IMR-90 (cell line): Measurements from ENCODE around the gene BTC. TPM values are rescaled to one million over a fixed set of nuclear protein-coding genes. Genes with fewer than 3 reads are reported as not detected.

Experiments used
- ATAC-seq: fragments of 200-7000 bp; cut with Tn5 transposase; 2 replicates; pipeline ENCODE4 v1.9.1; 2020; ENCODE audit warnings: low read depth, mild to moderate bottlenecking, moderate library complexity
- BruUV-seq: library from RNA; stranded (reverse); fragments of 400-500 nt; replicated peaks from 2 replicates; lab custom pipeline; 2021; lab: Mats Ljungman, UMichigan
- CTCF ChIA-PET: fragments of 300-600 bp; formaldehyde crosslinking; extraction: SDS; loops from one replicate; lab custom pipeline; 2021; ENCODE audit warnings: antibody characterized with exemption; lab: Yijun Ruan, JAX
- POLR2A ChIA-PET: fragments of 300-600 bp; sonication (Branson Sonifier 250); formaldehyde crosslinking; loops from one replicate; lab custom pipeline; 2022; ENCODE audit warnings: antibody characterized with exemption; ENCODE audit not compliant: unreplicated experiment; lab: Charles Lee
- DNase-seq: peaks from one replicate; pipeline ENCODE4 v3.0.0; 2013
- H2AFZ ChIP-seq: replicated peaks from 2 replicates; pipeline ENCODE3; 2013; ENCODE audit warnings: low read length, mild to moderate bottlenecking; ENCODE audit not compliant: poor library complexity
- H2AK5ac ChIP-seq: 2 replicates; pipeline ENCODE4 v1.6.1; 2013; ENCODE audit warnings: low read depth, low read length, inconsistent platforms
- H2AK9ac ChIP-seq: replicated peaks from 2 replicates; pipeline ENCODE3; 2013; ENCODE audit warnings: mild to moderate bottlenecking, low read depth, low read length, moderate library complexity; ENCODE audit not compliant: poor library complexity
- H2BK120ac ChIP-seq: 2 replicates; pipeline ENCODE4 v1.6.1; 2013; ENCODE audit warnings: low read depth, low read length, inconsistent platforms
- H2BK15ac ChIP-seq: 3 replicates; pipeline ENCODE4 v1.6.1; 2013; ENCODE audit warnings: low read depth, low read length, inconsistent platforms
- H2BK20ac ChIP-seq: 2 replicates; pipeline ENCODE4 v1.6.1; 2013; ENCODE audit warnings: low read depth, mild to moderate bottlenecking, inconsistent platforms, low read length, moderate library complexity
- H2BK5ac ChIP-seq: 2 replicates; pipeline ENCODE4 v1.6.1; 2013; ENCODE audit warnings: mild to moderate bottlenecking, low read depth, low read length, inconsistent platforms; ENCODE audit not compliant: poor library complexity, severe bottlenecking
- H3K14ac ChIP-seq: replicated peaks from 2 replicates; pipeline ENCODE4 v1.6.1; 2013; ENCODE audit warnings: low read depth, low read length, inconsistent platforms
- H3K18ac ChIP-seq: 2 replicates; pipeline ENCODE4 v1.6.1; 2013; ENCODE audit warnings: low read depth, low read length, control low read depth
- H3K23ac ChIP-seq: 2 replicates; pipeline ENCODE4 v1.6.1; 2013; ENCODE audit warnings: low read depth, low read length, inconsistent platforms
- H3K27ac ChIP-seq: 2 replicates; pipeline ENCODE4 v1.5.1; 2013; ENCODE audit warnings: mild to moderate bottlenecking, control low read depth, low read length; ENCODE audit not compliant: insufficient read depth
- H3K27me3 ChIP-seq: 2 replicates; pipeline ENCODE4 v1.6.1; 2013; ENCODE audit warnings: low read length; ENCODE audit not compliant: control insufficient read depth, insufficient read depth
- H3K36me3 ChIP-seq: 2 replicates; pipeline ENCODE4 v1.6.1; 2013; ENCODE audit warnings: low read length, mixed read lengths; ENCODE audit not compliant: control insufficient read depth, insufficient read depth
- H3K4ac ChIP-seq: 2 replicates; pipeline ENCODE4 v1.6.1; 2013; ENCODE audit warnings: low read depth, low read length, inconsistent platforms
- H3K4me1 ChIP-seq: 2 replicates; pipeline ENCODE4 v1.6.1; 2013; ENCODE audit warnings: low read length, mixed read lengths; ENCODE audit not compliant: control insufficient read depth, insufficient read depth
- H3K4me2 ChIP-seq: 2 replicates; pipeline ENCODE4 v1.6.1; 2013; ENCODE audit warnings: low read depth, mild to moderate bottlenecking, control low read depth, low read length, moderate library complexity
- H3K4me3 ChIP-seq: 2 replicates; pipeline ENCODE4 v1.5.1; 2013; ENCODE audit warnings: low read depth, mild to moderate bottlenecking, control low read depth, low read length, moderate library complexity; ENCODE audit not compliant: insufficient read depth
- H3K56ac ChIP-seq: 2 replicates; pipeline ENCODE4 v1.6.1; 2013; ENCODE audit warnings: low read length, inconsistent platforms; ENCODE audit not compliant: insufficient read depth; ENCODE audit errors: extremely low read depth
- H3K79me1 ChIP-seq, 2 experiments: 2 replicates each; pipeline ENCODE4 v1.6.1; 2013; ENCODE audit warnings: low read length in 2 of 2, inconsistent platforms in 1 of 2, low read depth in 1 of 2
- H3K9ac ChIP-seq: 2 replicates; pipeline ENCODE4 v1.6.1; 2013; ENCODE audit warnings: low read depth, low read length, control low read depth
- H3K9me1 ChIP-seq: 2 replicates; pipeline ENCODE4 v1.6.1; 2013; ENCODE audit warnings: low read length, inconsistent platforms; ENCODE audit not compliant: insufficient read depth
- H3K9me3 ChIP-seq: 2 replicates; pipeline ENCODE4 v1.6.1; 2013; ENCODE audit warnings: low read length; ENCODE audit not compliant: control insufficient read depth, insufficient read depth
- H4K20me1 ChIP-seq: 2 replicates; pipeline ENCODE4 v1.6.1; 2013; ENCODE audit warnings: low read length, inconsistent platforms; ENCODE audit not compliant: insufficient read depth
- H4K5ac ChIP-seq: 2 replicates; pipeline ENCODE4 v1.6.1; 2013; ENCODE audit warnings: mild to moderate bottlenecking, low read depth, low read length, control low read depth
- H4K8ac ChIP-seq, 2 experiments: 2 replicates each; pipeline ENCODE4 v1.6.1; 2013; ENCODE audit warnings: low read depth in 2 of 2, low read length in 2 of 2, control low read depth in 1 of 2, inconsistent platforms in 1 of 2
- H4K91ac ChIP-seq: 2 replicates; pipeline ENCODE4 v1.6.1; 2013; ENCODE audit warnings: low read depth, low read length, inconsistent platforms; ENCODE audit not compliant: insufficient read depth
- BHLHE40 ChIP-seq: fragments of 150-350 bp; IDR thresholded peaks from 2 replicates; pipeline ENCODE4 v1.6.1; 2016; ENCODE audit warnings: mild to moderate bottlenecking, low read depth, low read length
- CEBPB ChIP-seq: IDR thresholded peaks from 2 replicates; pipeline ENCODE4 v1.6.1; 2012; ENCODE audit warnings: low read depth, low read length, improper control_type of control experiment
- CHD1 ChIP-seq: IDR thresholded peaks from 2 replicates; pipeline ENCODE4 v1.6.1; 2012; ENCODE audit warnings: low read depth, low read length, improper control_type of control experiment
- ELK1 ChIP-seq: fragments of 150-350 bp; IDR thresholded peaks from 2 replicates; pipeline ENCODE4 v1.6.1; 2016; ENCODE audit warnings: low read depth, mild to moderate bottlenecking, low read length, moderate library complexity, borderline replicate concordance
- FOS ChIP-seq: fragments of 150-350 bp; IDR thresholded peaks from 2 replicates; pipeline ENCODE4 v1.6.1; 2016; ENCODE audit warnings: low read depth, low read length
- MAFK ChIP-seq: IDR thresholded peaks from 2 replicates; pipeline ENCODE4 v1.6.1; 2012; ENCODE audit warnings: low read depth, low read length, improper control_type of control experiment
- MAZ ChIP-seq: IDR thresholded peaks from 2 replicates; pipeline ENCODE4 v1.6.1; 2012; ENCODE audit warnings: low read depth, mild to moderate bottlenecking, low read length, improper control_type of control experiment, moderate library complexity, borderline replicate concordance
- MXI1 ChIP-seq: IDR thresholded peaks from 2 replicates; pipeline ENCODE4 v1.6.1; 2012; ENCODE audit warnings: low read depth, mild to moderate bottlenecking, low read length, moderate library complexity, borderline replicate concordance
- NFE2L2 ChIP-seq: fragments of 150-350 bp; IDR thresholded peaks from 2 replicates; pipeline ENCODE4 v1.6.1; 2016; ENCODE audit warnings: low read depth, mild to moderate bottlenecking, low read length
- POLR2A ChIP-seq: IDR thresholded peaks from 2 replicates; pipeline ENCODE4 v1.6.1; 2012; ENCODE audit warnings: mild to moderate bottlenecking, low read depth, low read length
- RCOR1 ChIP-seq: IDR thresholded peaks from 2 replicates; pipeline ENCODE4 v1.6.1; 2012; ENCODE audit warnings: mild to moderate bottlenecking, low read length, improper control_type of control experiment; ENCODE audit not compliant: insufficient replicate concordance
- RFX5 ChIP-seq: IDR thresholded peaks from 2 replicates; pipeline ENCODE4 v1.8.0; 2012; ENCODE audit warnings: low read depth, mild to moderate bottlenecking, low read length, moderate library complexity
- SMC3 ChIP-seq: fragments of 150-350 bp; IDR thresholded peaks from 2 replicates; pipeline ENCODE4 v1.6.1; 2016; ENCODE audit warnings: low read depth, mild to moderate bottlenecking, antibody characterized with exemption, low read length, moderate library complexity
- WGBS, 2 experiments: methylation state at CpG; one replicate each; pipeline versions ENCODE4 v1.1.5 to v1.1.7; 2013; ENCODE audit warnings: missing lambda C conversion rate in 2 of 2; ENCODE audit not compliant: insufficient read length in 1 of 2; ENCODE audit errors: extremely low coverage in 2 of 2; 5-methylcytosine and 5-hydroxymethylcytosine counted together
- dilution Hi-C: fragments of 300-500 bp; cut with HindIII; formaldehyde crosslinking; loops from one replicate; pipeline ENCODE4 v1.14.3; 2018; ENCODE audit warnings: low sequenced_read_pairs; ENCODE audit not compliant: unreplicated experiment
- in situ Hi-C: fragments of 300-500 bp; cut with MboI; formaldehyde crosslinking; loops from 3 replicates; pipeline ENCODE4 v1.14.3; 2019; ENCODE audit warnings: low sequenced_read_pairs, inconsistent platforms, mixed read lengths
- intact Hi-C: fragments of 100-400 bp; cut with micrococcal nuclease; formaldehyde crosslinking; loops from 2 replicates; pipeline ENCODE4 v1.10.0; 2022
- polyA plus RNA-seq, 3 experiments: library from polyadenylated mRNA; depleted of rRNA; stranded (reverse); fragments of >200 nt; gene quantifications; 2 replicates each; pipeline ENCODE4 v1.2.3, GENCODE V29; 2012; ENCODE audit warnings: low replicate concordance in 1 of 3
- total RNA-seq: library from RNA; depleted of rRNA; stranded (reverse); fragments of >200 nt; gene quantifications from 2 replicates; pipeline ENCODE4 v1.2.3, GENCODE V29; 2012
- TF ChIP-seq, protein P1 (sequence below): fragments of 150-350 bp; IDR thresholded peaks from 2 replicates; pipeline ENCODE4 v1.6.1; 2017; ENCODE audit warnings: mild to moderate bottlenecking, antibody characterized with exemption, low read length, low read depth
- TF ChIP-seq, protein P2 (sequence below): conservative IDR thresholded peaks from 2 replicates; pipeline ENCODE4 v1.5.1; 2012; ENCODE audit warnings: mild to moderate bottlenecking, low read depth, low read length, improper control_type of control experiment

BTC gene
- total and polyA plus RNA-seq, 2 of the 4 experiments (the other 2 are of a cell fraction): not detected

GRCh38 chr4:74840936-74841509, 46.7 kb upstream of the BTC start:
- no peak overlapping the region for H3K56ac ChIP-seq
- no peak overlapping the region for H3K14ac ChIP-seq
- no peak for DNase-seq
- no peak overlapping the region for H2BK20ac ChIP-seq
- H3K18ac ChIP-seq: no peak overlapping the region
- no peak for TF ChIP-seq RCOR1
- TF ChIP-seq RFX5: no peak
- no peak for TF ChIP-seq FOS
- no peak for TF ChIP-seq BHLHE40
- TF ChIP-seq MAZ: no peak
- no peak for TF ChIP-seq MAFK
- TF ChIP-seq SMC3: no peak
- no peak for TF ChIP-seq MXI1
- no peak for TF ChIP-seq ELK1
- TF ChIP-seq, protein P1, sequence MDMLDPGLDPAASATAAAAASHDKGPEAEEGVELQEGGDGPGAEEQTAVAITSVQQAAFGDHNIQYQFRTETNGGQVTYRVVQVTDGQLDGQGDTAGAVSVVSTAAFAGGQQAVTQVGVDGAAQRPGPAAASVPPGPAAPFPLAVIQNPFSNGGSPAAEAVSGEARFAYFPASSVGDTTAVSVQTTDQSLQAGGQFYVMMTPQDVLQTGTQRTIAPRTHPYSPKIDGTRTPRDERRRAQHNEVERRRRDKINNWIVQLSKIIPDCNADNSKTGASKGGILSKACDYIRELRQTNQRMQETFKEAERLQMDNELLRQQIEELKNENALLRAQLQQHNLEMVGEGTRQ: no peak
- TF ChIP-seq POLR2A: no peak
- TF ChIP-seq NFE2L2: no peak
- TF ChIP-seq CHD1: no peak
- TF ChIP-seq CEBPB: no peak
- TF ChIP-seq, protein P2, sequence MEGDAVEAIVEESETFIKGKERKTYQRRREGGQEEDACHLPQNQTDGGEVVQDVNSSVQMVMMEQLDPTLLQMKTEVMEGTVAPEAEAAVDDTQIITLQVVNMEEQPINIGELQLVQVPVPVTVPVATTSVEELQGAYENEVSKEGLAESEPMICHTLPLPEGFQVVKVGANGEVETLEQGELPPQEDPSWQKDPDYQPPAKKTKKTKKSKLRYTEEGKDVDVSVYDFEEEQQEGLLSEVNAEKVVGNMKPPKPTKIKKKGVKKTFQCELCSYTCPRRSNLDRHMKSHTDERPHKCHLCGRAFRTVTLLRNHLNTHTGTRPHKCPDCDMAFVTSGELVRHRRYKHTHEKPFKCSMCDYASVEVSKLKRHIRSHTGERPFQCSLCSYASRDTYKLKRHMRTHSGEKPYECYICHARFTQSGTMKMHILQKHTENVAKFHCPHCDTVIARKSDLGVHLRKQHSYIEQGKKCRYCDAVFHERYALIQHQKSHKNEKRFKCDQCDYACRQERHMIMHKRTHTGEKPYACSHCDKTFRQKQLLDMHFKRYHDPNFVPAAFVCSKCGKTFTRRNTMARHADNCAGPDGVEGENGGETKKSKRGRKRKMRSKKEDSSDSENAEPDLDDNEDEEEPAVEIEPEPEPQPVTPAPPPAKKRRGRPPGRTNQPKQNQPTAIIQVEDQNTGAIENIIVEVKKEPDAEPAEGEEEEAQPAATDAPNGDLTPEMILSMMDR: no peak
- no peak overlapping the region for H4K91ac ChIP-seq
- H2AK9ac ChIP-seq: no peak overlapping the region
- H3K9ac ChIP-seq: no peak overlapping the region
- H2AK5ac ChIP-seq: no peak overlapping the region
- no peak overlapping the region for H4K8ac ChIP-seq
- H3K4ac ChIP-seq: no peak overlapping the region
- CTCF ChIA-PET: no interaction called here
- H2BK5ac ChIP-seq: no peak overlapping the region
- 0% methylated on average over 1 of the region's 7 CpGs; no CpG with 5 or more reads in 1 of the 2 experiments for WGBS, 2 experiments
- no peak overlapping the region for H2BK120ac ChIP-seq
- no peaks in the 10 kb centered on the region; the same call in 1 of the 2 replicates for H3K27me3 ChIP-seq
- no peaks in the 10 kb centered on the region for H3K9me3 ChIP-seq
- no peak overlapping the region for H4K5ac ChIP-seq
- H3K23ac ChIP-seq: no peak overlapping the region
- H2AFZ ChIP-seq: no peak overlapping the region
- no peak overlapping the region for H3K4me3 ChIP-seq
- in situ Hi-C loops: no loop called here
- no peak overlapping the region for H3K27ac ChIP-seq
- ATAC-seq: no peak
- dilution Hi-C loops: no loop called here
- H4K20me1 ChIP-seq: no peaks in the 10 kb centered on the region
- POLR2A ChIA-PET: no interaction called here
- H3K79me1 ChIP-seq: no peaks in the 10 kb centered on the region
- H3K36me3 ChIP-seq: no peaks in the 10 kb centered on the region
- no peaks in the 10 kb centered on the region for H3K9me1 ChIP-seq
- H2BK15ac ChIP-seq: no peak overlapping the region
- intact Hi-C loops: no loop called here
- no peak overlapping the region for H3K4me2 ChIP-seq
- no TSS peak for BruUV-seq
- no peaks in the 10 kb centered on the region for H3K4me1 ChIP-seq
